ENCODE data around the gene SEZ6. TPM values are rescaled to one million over a fixed set of nuclear protein-coding genes. Genes with fewer than 3 reads are reported as not detected.

SEZ6 gene
- total and polyA plus RNA-seq, 2 donors from 2014 or later: not detected

DNA sequence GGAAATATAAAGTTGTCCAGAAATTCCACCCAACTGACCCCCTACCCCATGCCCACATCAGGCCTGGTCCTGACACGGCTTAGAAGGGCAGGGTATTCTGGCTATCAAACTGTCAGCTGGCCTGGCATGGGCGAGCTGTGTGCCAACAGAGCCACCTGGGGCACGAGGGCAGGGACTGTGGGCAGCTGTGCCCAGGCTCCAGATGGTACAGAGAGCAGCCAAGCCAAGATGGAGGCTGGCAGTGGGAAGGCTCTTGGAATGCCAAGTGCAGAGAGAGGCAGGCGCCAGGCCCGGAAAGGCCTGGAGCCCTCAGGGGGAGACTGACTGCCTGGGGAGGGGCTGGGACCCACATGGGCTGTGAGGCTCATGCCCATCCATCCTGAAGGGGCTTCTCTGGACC lies 30.2 kb downstream of the SEZ6 start:
- no peaks in the 10 kb centered on the region for H3K9me3 ChIP-seq (ENCODE audit: control insufficient read depth in 2 of 3, insufficient read depth in 1 of 3, low read length in 3 of 3)
- FAIRE-seq: no peak
- intact Hi-C loops (cut with DNase I): no loop called here

DNA sequence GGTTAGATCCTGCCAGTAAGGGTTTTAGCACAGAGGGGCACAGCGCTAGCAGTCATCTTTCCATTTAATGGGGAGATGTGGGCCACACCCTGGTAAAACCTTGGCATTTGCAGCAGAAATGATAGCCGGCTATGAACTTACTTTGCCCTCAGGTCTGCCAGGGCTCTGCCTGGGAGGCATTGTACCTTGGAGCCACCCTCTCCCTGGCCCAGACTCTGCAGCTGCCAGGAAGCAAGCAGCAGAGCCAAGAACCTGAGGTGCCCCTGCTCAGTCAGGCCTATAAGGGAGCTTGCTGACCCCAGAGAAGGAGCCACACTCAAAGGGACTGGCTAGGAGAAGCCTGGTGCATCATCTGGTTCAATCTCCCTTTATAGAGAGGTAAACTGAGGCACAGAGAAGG lies 30.8 kb downstream of the SEZ6 start:
- Histone ChIP-seq H3K27me3 (ENCODE audit: control insufficient read depth, insufficient read depth, low read length) (no peaks in the 10 kb centered on the region), H3K27ac (ENCODE audit: low read depth in 2 of 2, low read length in 2 of 2) (no peak overlapping the region), H3K4me3 (ENCODE audit: low read length in 3 of 3) (no peak overlapping the region), H3K9ac (ENCODE audit: low read length in 3 of 3) (no peak overlapping the region), H3K36me3 (ENCODE audit: control insufficient read depth in 2 of 3, insufficient read depth in 3 of 3, low read length in 3 of 3) (no peaks in the 10 kb centered on the region), H3K9me3 (ENCODE audit: control insufficient read depth in 2 of 3, insufficient read depth in 1 of 3, low read length in 3 of 3) (no peaks in the 10 kb centered on the region), H3K4me1 (ENCODE audit: control insufficient read depth in 2 of 3, insufficient read depth in 2 of 3, low read depth in 1 of 3, low read length in 3 of 3) (peaks cover 0 to 10% (median 5%) of the 10 kb centered on the region in 3 donors)
- no peak for TF ChIP-seq CTCF (IDR thresholded peaks at IDR 0.05; ENCODE audit: borderline replicate concordance, extremely low read depth, insufficient read depth)
- FAIRE-seq: no peak
- no peak for DNase-seq
- intact Hi-C loops (cut with DNase I): no loop called here

More for the DNA sequence above, 30.2 kb downstream of the SEZ6 start:
- Histone ChIP-seq H3K4me1 (ENCODE audit: control insufficient read depth in 2 of 3, insufficient read depth in 2 of 3, low read depth in 1 of 3, low read length in 3 of 3) (peaks cover 0 to 10% (median 5%) of the 10 kb centered on the region in 3 donors), H3K4me3 (ENCODE audit: low read length in 3 of 3) (no peak overlapping the region), H3K9ac (ENCODE audit: low read length in 3 of 3) (no peak overlapping the region), H3K27me3 (ENCODE audit: control insufficient read depth, insufficient read depth, low read length) (no peaks in the 10 kb centered on the region), H3K27ac (ENCODE audit: low read depth in 2 of 2, low read length in 2 of 2) (no peak overlapping the region), H3K36me3 (ENCODE audit: control insufficient read depth in 2 of 3, insufficient read depth in 3 of 3, low read length in 3 of 3) (no peaks in the 10 kb centered on the region)
- no peak for DNase-seq
- TF ChIP-seq CTCF (IDR thresholded peaks at IDR 0.05; ENCODE audit: borderline replicate concordance, extremely low read depth, insufficient read depth): no peak

DNA sequence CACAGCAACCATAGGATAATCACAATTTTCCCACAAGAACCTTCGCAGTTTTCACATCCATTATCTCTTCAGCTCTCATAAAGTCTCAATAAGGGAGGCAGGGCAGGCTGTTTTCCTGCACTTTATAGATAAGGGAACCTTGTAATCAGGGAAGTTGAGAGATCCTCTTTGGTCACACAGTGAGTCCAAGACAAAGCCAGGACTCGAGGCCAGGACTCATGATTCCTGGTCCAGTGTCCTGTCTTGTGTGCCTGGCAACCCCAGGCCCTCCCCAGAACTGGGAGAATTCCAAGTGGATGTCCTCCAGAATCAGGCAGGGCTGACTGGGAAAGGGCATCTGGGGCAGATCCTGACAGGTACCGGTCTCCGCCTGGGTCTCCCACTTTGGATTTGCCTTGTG lies 31.4 kb downstream of the SEZ6 start:
- Histone ChIP-seq H3K27ac (ENCODE audit: low read depth in 2 of 2, low read length in 2 of 2) (no peak overlapping the region), H3K9me3 (ENCODE audit: control insufficient read depth in 2 of 3, insufficient read depth in 1 of 3, low read length in 3 of 3) (no peaks in the 10 kb centered on the region), H3K36me3 (ENCODE audit: control insufficient read depth in 2 of 3, insufficient read depth in 3 of 3, low read length in 3 of 3) (no peaks in the 10 kb centered on the region), H3K4me3 (ENCODE audit: low read length in 3 of 3) (no peak overlapping the region), H3K27me3 (ENCODE audit: control insufficient read depth, insufficient read depth, low read length) (no peaks in the 10 kb centered on the region), H3K9ac (ENCODE audit: low read length in 3 of 3) (no peak overlapping the region), H3K4me1 (ENCODE audit: control insufficient read depth in 2 of 3, insufficient read depth in 2 of 3, low read depth in 1 of 3, low read length in 3 of 3) (peaks cover 0 to 10% (median 5%) of the 10 kb centered on the region in 3 donors)
- FAIRE-seq: no peak
- TF ChIP-seq CTCF (IDR thresholded peaks at IDR 0.05; ENCODE audit: borderline replicate concordance, extremely low read depth, insufficient read depth): no peak
- intact Hi-C loops (cut with DNase I): no loop called here
- no peak for DNase-seq

DNA sequence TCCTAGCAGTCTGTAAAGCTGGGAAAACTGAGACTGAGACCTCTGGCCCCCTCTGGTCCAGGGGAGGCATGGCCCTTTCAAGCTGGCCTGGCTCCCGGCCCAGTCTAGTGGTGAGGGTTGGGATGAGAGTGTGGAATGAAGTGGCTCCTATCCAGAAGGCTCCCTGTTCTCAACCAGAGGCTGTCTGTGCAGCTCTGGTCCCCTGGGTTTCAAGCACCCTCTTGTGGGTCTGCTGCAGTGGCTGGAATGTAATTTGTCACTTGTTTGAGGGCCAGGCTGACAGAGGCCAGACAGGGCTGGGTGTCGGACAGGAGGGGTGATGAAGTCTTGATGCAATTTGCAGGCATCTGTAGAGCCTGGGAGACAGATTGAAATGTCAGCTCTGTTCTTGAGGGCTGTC lies 32.4 kb downstream of the SEZ6 start:
- no peak for TF ChIP-seq CTCF (IDR thresholded peaks at IDR 0.05; ENCODE audit: borderline replicate concordance, extremely low read depth, insufficient read depth)
- intact Hi-C loops (cut with DNase I): no loop called here
- H3K9me3 ChIP-seq (ENCODE audit: control insufficient read depth in 2 of 3, insufficient read depth in 1 of 3, low read length in 3 of 3): no peaks in the 10 kb centered on the region
- H3K4me3 ChIP-seq (ENCODE audit: low read length in 3 of 3): no peak overlapping the region
- FAIRE-seq: no peak
- H3K27me3 ChIP-seq (ENCODE audit: control insufficient read depth, insufficient read depth, low read length): no peaks in the 10 kb centered on the region
- DNase-seq: peak in 1 of 5 donors; percentile 56
- H3K36me3 ChIP-seq (ENCODE audit: control insufficient read depth in 2 of 3, insufficient read depth in 3 of 3, low read length in 3 of 3): no peaks in the 10 kb centered on the region
- no peak overlapping the region for H3K9ac ChIP-seq (ENCODE audit: low read length in 3 of 3)
- peaks cover 1 to 16% (median 9%) of the 10 kb centered on the region in 3 donors for H3K4me1 ChIP-seq (ENCODE audit: control insufficient read depth in 2 of 3, insufficient read depth in 2 of 3, low read depth in 1 of 3, low read length in 3 of 3)
- H3K27ac ChIP-seq (ENCODE audit: low read depth in 2 of 2, low read length in 2 of 2): no peak overlapping the region
